Panc1 (cell line): ENCODE results near the gene PGF. TPM values are rescaled to one million over a fixed set of nuclear protein-coding genes. Genes with fewer than 3 reads are reported as not detected.

ENCODE experiments used
- ATAC-seq: fragments of 200-7000 bp; cut with Tn5 transposase; 2 replicates; pipeline ENCODE4 v1.9.1; 2020; ENCODE audit warnings: mild to moderate bottlenecking, moderate library complexity
- BruUV-seq: library from RNA; stranded (reverse); fragments of 400-500 nt; replicated peaks from 2 replicates; lab custom pipeline; 2021; lab: Mats Ljungman, UMichigan
- CTCF ChIA-PET: fragments of 300-600 bp; sonication (Branson Sonifier 250); formaldehyde crosslinking; loops from one replicate; lab custom pipeline; 2022; ENCODE audit warnings: antibody characterized with exemption; lab: Charles Lee
- POLR2A ChIA-PET: fragments of 300-600 bp; sonication (Branson Sonifier 250); formaldehyde crosslinking; loops from one replicate; lab custom pipeline; 2022; ENCODE audit warnings: antibody characterized with exemption; lab: Charles Lee
- DNase-seq: peaks from one replicate; pipeline ENCODE4 v3.0.0-alpha.2; 2010; ENCODE audit warnings: low read depth, low spot score
- H3K27ac ChIP-seq: 2 replicates; pipeline ENCODE4 v1.5.1; 2011; ENCODE audit warnings: mild to moderate bottlenecking, low read length, inconsistent platforms
- H3K27me3 ChIP-seq: fragments of 200-500 bp; sonication (Bioruptor generic); 2 replicates; pipeline ENCODE4 v1.6.0; 2014; ENCODE audit warnings: low read length, inconsistent platforms; ENCODE audit not compliant: control insufficient read depth, insufficient read depth
- H3K36me3 ChIP-seq: fragments of 200-500 bp; sonication (Bioruptor generic); 2 replicates; pipeline ENCODE4 v1.5.1; 2014; ENCODE audit warnings: inconsistent platforms, mild to moderate bottlenecking, low read length, moderate library complexity; ENCODE audit not compliant: control insufficient read depth, insufficient read depth
- H3K4me1 ChIP-seq: 2 replicates; pipeline ENCODE4 v1.5.1; 2011; ENCODE audit warnings: inconsistent platforms, mild to moderate bottlenecking, low read length, moderate library complexity; ENCODE audit not compliant: control insufficient read depth, insufficient read depth
- H3K4me3 ChIP-seq, 2 experiments: 2 replicates each; pipeline ENCODE4 v1.5.1; 2011 to 2012; ENCODE audit warnings: low read depth in 2 of 2, low read length in 2 of 2, mild to moderate bottlenecking in 2 of 2, inconsistent platforms in 1 of 2, moderate library complexity in 1 of 2
- H3K9me3 ChIP-seq: fragments of 200-500 bp; sonication (Bioruptor generic); 2 replicates; pipeline ENCODE4 v1.5.1; 2014; ENCODE audit warnings: low read depth, mild to moderate bottlenecking, inconsistent platforms, low read length, moderate library complexity; ENCODE audit not compliant: control insufficient read depth, insufficient read depth
- POLR2AphosphoS5 ChIP-seq: IDR thresholded peaks from 2 replicates; pipeline ENCODE4 v1.6.1; 2012; ENCODE audit warnings: mild to moderate bottlenecking, low read depth, low read length, moderate library complexity
- SIN3A ChIP-seq: IDR thresholded peaks from 2 replicates; pipeline ENCODE4 v1.6.1; 2012; ENCODE audit warnings: low read depth, mild to moderate bottlenecking, low read length, moderate library complexity, borderline replicate concordance; ENCODE audit not compliant: insufficient read depth
- TCF7L2 ChIP-seq: IDR thresholded peaks from 2 replicates; pipeline ENCODE4 v1.6.1; 2011; ENCODE audit warnings: mild to moderate bottlenecking, low read depth, low read length, inconsistent platforms
- in situ Hi-C: cut with HindIII; loops from 2 replicates; pipeline ENCODE4 v1.10.0; 2016; ENCODE audit warnings: low sequenced_read_pairs, low pct_unique_long_range_greater_than_20kb
- intact Hi-C: fragments of 100-400 bp; cut with micrococcal nuclease; formaldehyde crosslinking; loops from one replicate; pipeline ENCODE4 v1.10.0; 2022; ENCODE audit not compliant: unreplicated experiment
- total RNA-seq: library from RNA; stranded (reverse); gene quantifications from one replicate; pipeline ENCODE4 v1.2.1, GENCODE V29; 2021; ENCODE audit not compliant: unreplicated experiment
- TF ChIP-seq, protein P1 (sequence below), 2 experiments: IDR thresholded peaks; 2 replicates each; pipeline ENCODE4 v1.6.1; 2011 to 2012; ENCODE audit warnings: low read depth in 2 of 2, control low read depth in 1 of 2, low read length in 1 of 2, mild to moderate bottlenecking in 1 of 2, moderate library complexity in 1 of 2; ENCODE audit not compliant: insufficient read depth in 1 of 2
- TF ChIP-seq, protein P2 (sequence below): fragments of 450-650 bp; IDR thresholded peaks from 2 replicates; pipeline ENCODE4 v1.5.1; 2017; ENCODE audit warnings: mild to moderate bottlenecking

Gene PGF
- total RNA-seq, 1 experiment from 2014 or later: 7.3 TPM

DNA sequence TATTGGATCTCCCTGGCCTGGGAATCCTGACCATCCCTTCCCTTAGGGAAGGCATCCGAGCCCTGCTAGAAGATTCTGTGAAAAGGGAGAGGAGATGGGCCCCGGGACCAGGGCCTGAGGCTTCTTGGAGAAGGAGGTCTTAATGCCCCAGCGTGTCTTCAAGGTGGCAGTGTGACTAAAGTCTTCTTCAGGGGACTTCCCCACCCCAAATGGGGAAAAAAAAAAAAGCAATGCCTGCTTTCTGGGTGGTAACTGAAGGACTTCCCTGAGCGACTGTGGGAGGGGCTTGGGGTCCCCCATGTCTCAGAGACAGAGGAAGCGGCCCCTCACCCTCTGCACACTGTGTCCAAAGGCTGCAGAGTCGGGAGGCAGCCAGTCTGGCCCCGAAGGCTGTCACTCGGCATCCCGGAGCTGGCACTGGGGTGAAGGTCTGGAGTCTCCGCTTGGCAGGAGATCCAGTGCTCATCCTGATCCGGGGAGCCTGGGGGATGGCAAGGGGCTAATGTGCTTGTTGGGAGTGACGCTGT is 7.8 kb upstream of the PGF start:
- H3K36me3 ChIP-seq: no peaks in the 10 kb centered on the region
- ATAC-seq (no peak), DNase-seq (no peak)
- TF ChIP-seq TCF7L2 (no peak), POLR2AphosphoS5 (no peak), SIN3A (no peak)
- TF ChIP-seq, protein P1, sequence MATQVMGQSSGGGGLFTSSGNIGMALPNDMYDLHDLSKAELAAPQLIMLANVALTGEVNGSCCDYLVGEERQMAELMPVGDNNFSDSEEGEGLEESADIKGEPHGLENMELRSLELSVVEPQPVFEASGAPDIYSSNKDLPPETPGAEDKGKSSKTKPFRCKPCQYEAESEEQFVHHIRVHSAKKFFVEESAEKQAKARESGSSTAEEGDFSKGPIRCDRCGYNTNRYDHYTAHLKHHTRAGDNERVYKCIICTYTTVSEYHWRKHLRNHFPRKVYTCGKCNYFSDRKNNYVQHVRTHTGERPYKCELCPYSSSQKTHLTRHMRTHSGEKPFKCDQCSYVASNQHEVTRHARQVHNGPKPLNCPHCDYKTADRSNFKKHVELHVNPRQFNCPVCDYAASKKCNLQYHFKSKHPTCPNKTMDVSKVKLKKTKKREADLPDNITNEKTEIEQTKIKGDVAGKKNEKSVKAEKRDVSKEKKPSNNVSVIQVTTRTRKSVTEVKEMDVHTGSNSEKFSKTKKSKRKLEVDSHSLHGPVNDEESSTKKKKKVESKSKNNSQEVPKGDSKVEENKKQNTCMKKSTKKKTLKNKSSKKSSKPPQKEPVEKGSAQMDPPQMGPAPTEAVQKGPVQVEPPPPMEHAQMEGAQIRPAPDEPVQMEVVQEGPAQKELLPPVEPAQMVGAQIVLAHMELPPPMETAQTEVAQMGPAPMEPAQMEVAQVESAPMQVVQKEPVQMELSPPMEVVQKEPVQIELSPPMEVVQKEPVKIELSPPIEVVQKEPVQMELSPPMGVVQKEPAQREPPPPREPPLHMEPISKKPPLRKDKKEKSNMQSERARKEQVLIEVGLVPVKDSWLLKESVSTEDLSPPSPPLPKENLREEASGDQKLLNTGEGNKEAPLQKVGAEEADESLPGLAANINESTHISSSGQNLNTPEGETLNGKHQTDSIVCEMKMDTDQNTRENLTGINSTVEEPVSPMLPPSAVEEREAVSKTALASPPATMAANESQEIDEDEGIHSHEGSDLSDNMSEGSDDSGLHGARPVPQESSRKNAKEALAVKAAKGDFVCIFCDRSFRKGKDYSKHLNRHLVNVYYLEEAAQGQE (IDR thresholded peaks at IDR 0.05; ENCODE audit: insufficient read depth in 1 of 2, low read depth in 2 of 2, low read length in 1 of 2): no peak
- TF ChIP-seq, protein P2, sequence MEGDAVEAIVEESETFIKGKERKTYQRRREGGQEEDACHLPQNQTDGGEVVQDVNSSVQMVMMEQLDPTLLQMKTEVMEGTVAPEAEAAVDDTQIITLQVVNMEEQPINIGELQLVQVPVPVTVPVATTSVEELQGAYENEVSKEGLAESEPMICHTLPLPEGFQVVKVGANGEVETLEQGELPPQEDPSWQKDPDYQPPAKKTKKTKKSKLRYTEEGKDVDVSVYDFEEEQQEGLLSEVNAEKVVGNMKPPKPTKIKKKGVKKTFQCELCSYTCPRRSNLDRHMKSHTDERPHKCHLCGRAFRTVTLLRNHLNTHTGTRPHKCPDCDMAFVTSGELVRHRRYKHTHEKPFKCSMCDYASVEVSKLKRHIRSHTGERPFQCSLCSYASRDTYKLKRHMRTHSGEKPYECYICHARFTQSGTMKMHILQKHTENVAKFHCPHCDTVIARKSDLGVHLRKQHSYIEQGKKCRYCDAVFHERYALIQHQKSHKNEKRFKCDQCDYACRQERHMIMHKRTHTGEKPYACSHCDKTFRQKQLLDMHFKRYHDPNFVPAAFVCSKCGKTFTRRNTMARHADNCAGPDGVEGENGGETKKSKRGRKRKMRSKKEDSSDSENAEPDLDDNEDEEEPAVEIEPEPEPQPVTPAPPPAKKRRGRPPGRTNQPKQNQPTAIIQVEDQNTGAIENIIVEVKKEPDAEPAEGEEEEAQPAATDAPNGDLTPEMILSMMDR: no peak
- no peak overlapping the region for H3K27ac ChIP-seq
- no TSS peak for BruUV-seq
- ChIA-PET POLR2A (no interaction called here), CTCF (no interaction called here)
- H3K4me1 ChIP-seq: no peaks in the 10 kb centered on the region
- intact Hi-C loops: no loop called here
- no peaks in the 10 kb centered on the region for H3K9me3 ChIP-seq
- in situ Hi-C loops: no loop called here
- no peak overlapping the region for H3K4me3 ChIP-seq
- H3K27me3 ChIP-seq: no peaks in the 10 kb centered on the region

DNA sequence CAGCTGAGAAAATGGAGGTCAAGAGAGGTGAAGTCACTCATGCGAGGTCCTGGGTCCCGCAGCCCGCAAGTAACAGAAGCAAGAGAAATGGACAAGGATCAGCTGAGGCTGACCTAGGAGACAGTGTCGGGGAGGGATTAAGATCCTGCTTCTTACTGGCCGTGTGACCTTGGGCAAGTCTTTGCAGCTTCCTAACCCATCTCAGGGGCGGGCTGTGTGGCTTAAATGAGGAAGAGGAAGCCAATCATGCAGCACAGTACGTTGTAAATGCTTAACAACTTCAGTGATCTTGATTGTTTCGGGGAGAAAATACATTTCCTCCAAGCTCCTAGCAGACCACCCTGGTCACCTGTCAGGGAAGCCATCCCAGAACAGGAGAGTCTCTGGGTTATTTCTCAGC is 7.1 kb upstream of the PGF start:
- POLR2A ChIA-PET: no interaction called here
- in situ Hi-C loops: no loop called here
- TF ChIP-seq, protein P2: no peak
- no peak for TF ChIP-seq TCF7L2
- TF ChIP-seq POLR2AphosphoS5: no peak
- TF ChIP-seq, protein P1 (IDR thresholded peaks at IDR 0.05; ENCODE audit: insufficient read depth in 1 of 2, low read depth in 2 of 2, low read length in 1 of 2): no peak
- no peak for TF ChIP-seq SIN3A
- no TSS peak for BruUV-seq
- CTCF ChIA-PET: no interaction called here
- Histone ChIP-seq H3K4me3 (no peak overlapping the region), H3K4me1 (no peaks in the 10 kb centered on the region), H3K27ac (no peak overlapping the region), H3K36me3 (no peaks in the 10 kb centered on the region), H3K9me3 (no peaks in the 10 kb centered on the region), H3K27me3 (no peaks in the 10 kb centered on the region)
- ATAC-seq (no peak), DNase-seq (no peak)
- intact Hi-C loops: no loop called here
